ENCODE measurements around the gene ABLIM2. TPM values are rescaled to one million over a fixed set of nuclear protein-coding genes. Genes with fewer than 3 reads are reported as not detected.

Gene ABLIM2
- total and polyA plus RNA-seq, 2 experiments from 2014 or later: 4.9 to 5.8 TPM

DNA sequence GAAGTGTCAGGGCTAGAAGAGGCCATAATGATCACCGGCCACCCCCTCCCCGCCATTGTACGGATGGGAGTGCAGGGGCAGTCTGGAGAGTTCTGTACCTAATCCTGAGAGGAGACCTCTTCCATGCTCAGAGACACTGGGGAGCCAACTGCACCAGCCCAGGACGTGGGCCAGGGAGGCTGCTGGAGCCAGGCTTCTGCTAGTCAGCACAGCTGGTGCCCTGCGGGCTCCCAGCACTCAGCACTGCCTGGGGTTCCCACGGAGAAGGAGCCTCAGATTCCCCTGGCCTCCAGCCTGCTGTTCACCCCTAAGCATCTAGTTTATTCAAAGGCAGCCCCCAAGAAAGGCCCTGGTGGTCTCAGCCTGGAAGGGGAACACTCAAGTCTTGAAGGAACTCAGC, 28.8 kb downstream of the ABLIM2 start:
- TF ChIP-seq CTCF (IDR thresholded peaks at IDR 0.05; ENCODE audit: low read depth, low read length): no peak
- no peaks in the 10 kb centered on the region for H3K27me3 ChIP-seq
- no peaks in the 10 kb centered on the region for H3K4me1 ChIP-seq (ENCODE audit: low read depth)
- no peak for DNase-seq (ENCODE audit: low read depth in 1 of 2, low spot score in 1 of 2)
- no peak overlapping the region for H3K4me3 ChIP-seq
- H3K9me3 ChIP-seq (ENCODE audit: low read depth): no peaks in the 10 kb centered on the region
- no peaks in the 10 kb centered on the region for H3K36me3 ChIP-seq
- no peak overlapping the region for H3K27ac ChIP-seq

- no peaks in the 10 kb centered on the region for H3K9me3 ChIP-seq (ENCODE audit: low read depth)
- H3K27me3 ChIP-seq: no peaks in the 10 kb centered on the region
- H3K4me3 ChIP-seq: no peak overlapping the region
- TF ChIP-seq CTCF (IDR thresholded peaks at IDR 0.05; ENCODE audit: low read depth, low read length): no peak
- no peaks in the 10 kb centered on the region for H3K36me3 ChIP-seq
- no peaks in the 10 kb centered on the region for H3K4me1 ChIP-seq (ENCODE audit: low read depth)
- H3K27ac ChIP-seq: no peak overlapping the region
- DNase-seq (ENCODE audit: low read depth in 1 of 2, low spot score in 1 of 2): no peak
These were observed 29.5 kb downstream of the ABLIM2 start for GRCh38 chr4:8129136-8129535.

- no peak for TF ChIP-seq CTCF (IDR thresholded peaks at IDR 0.05; ENCODE audit: low read depth, low read length)
- no peak for DNase-seq (ENCODE audit: low read depth in 1 of 2, low spot score in 1 of 2)
- H3K4me3 ChIP-seq: no peak overlapping the region
- H3K4me1 ChIP-seq (ENCODE audit: low read depth): peaks cover 4% of the 10 kb centered on the region
- H3K9me3 ChIP-seq (ENCODE audit: low read depth): no peaks in the 10 kb centered on the region
- no peak overlapping the region for H3K27ac ChIP-seq
- no peaks in the 10 kb centered on the region for H3K27me3 ChIP-seq
- H3K36me3 ChIP-seq: no peaks in the 10 kb centered on the region
These were observed 30.3 kb downstream of the ABLIM2 start for GRCh38 chr4:8128100-8128856.

GRCh38 chr4:8127051-8127826, 31.4 kb downstream of the ABLIM2 start:
- Histone ChIP-seq H3K4me3 (no peak overlapping the region), H3K4me1 (ENCODE audit: low read depth) (peaks cover 4% of the 10 kb centered on the region), H3K36me3 (no peaks in the 10 kb centered on the region), H3K27me3 (no peaks in the 10 kb centered on the region), H3K9me3 (ENCODE audit: low read depth) (no peaks in the 10 kb centered on the region), H3K27ac (no peak overlapping the region)
- no peak for TF ChIP-seq CTCF (IDR thresholded peaks at IDR 0.05; ENCODE audit: low read depth, low read length)
- DNase-seq (ENCODE audit: low read depth in 1 of 2, low spot score in 1 of 2): no peak

DNA sequence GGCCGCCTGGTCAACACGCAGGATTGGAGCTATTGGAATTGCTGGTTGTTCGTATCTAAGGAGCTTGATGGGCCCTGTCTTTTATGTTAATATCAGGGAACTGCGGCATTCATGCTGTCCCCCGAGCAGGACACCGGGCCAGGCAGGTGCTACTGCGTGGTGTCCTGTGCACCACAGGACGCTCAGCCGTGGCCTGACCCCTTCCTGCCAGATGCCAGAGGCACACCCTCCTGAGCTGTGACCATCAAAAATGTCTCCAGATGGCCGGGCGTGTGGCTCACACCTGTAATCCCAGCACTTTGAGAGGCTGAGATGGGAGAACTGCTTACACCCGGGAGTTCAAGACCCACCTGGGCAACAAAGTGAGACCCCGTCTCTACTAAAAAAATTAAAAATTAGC, 32.1 kb downstream of the ABLIM2 start:
- Histone ChIP-seq H3K27ac (no peak overlapping the region), H3K27me3 (no peaks in the 10 kb centered on the region), H3K9me3 (ENCODE audit: low read depth) (no peaks in the 10 kb centered on the region), H3K4me3 (no peak overlapping the region), H3K36me3 (no peaks in the 10 kb centered on the region), H3K4me1 (ENCODE audit: low read depth) (peaks cover 4% of the 10 kb centered on the region)
- DNase-seq (ENCODE audit: low read depth in 1 of 2, low spot score in 1 of 2): no peak
- no peak for TF ChIP-seq CTCF (IDR thresholded peaks at IDR 0.05; ENCODE audit: low read depth, low read length)

All from cardiac muscle cell (in vitro differentiated cells and primary cell).